GM19468 (cell line): ENCODE measurements around the gene ADAMTSL3.
"Not testable (repeated sequence)": the region's sequence is repeated elsewhere in the genome, so short reads cannot be mapped to it uniquely, and the experiment has no call there.

Experiments
- ATAC-seq: cut with Tn5 transposase; IDR thresholded peaks from one replicate; pipeline ENCODE4 v1.9.1; 2021; ENCODE audit warnings: mild to moderate bottlenecking, moderate library complexity, moderate number of reproducible peaks; ENCODE audit not compliant: unreplicated experiment; ENCODE audit errors: extremely low read depth

The ADAMTSL3 gene

GRCh38 chr15:84063674-84064073, 409.8 kb downstream of the ADAMTSL3 start:
- not testable (repeated sequence) for ATAC-seq

- not testable (repeated sequence) for ATAC-seq
Measured at GRCh38 chr15:84068674-84069073, 414.8 kb downstream of the ADAMTSL3 start.

GRCh38 chr15:84078038-84078437, 424.1 kb downstream of the ADAMTSL3 start:
- not testable (repeated sequence) for ATAC-seq

GRCh38 chr15:84079325-84079884, 425.5 kb downstream of the ADAMTSL3 start:
- not testable (repeated sequence) for ATAC-seq

GRCh38 chr15:84079885-84080777, 426.2 kb downstream of the ADAMTSL3 start:
- no peak for ATAC-seq

GRCh38 chr15:84080778-84081084, 426.8 kb downstream of the ADAMTSL3 start:
- ATAC-seq = not testable (repeated sequence)

GRCh38 chr15:84081391-84082168, 427.7 kb downstream of the ADAMTSL3 start:
- no peak for ATAC-seq

- no peak for ATAC-seq
Measured at GRCh38 chr15:84082739-84083138, 428.8 kb downstream of the ADAMTSL3 start.

- not testable (repeated sequence) for ATAC-seq
Measured at GRCh38 chr15:84086071-84086470, 432.1 kb downstream of the ADAMTSL3 start.
